ENCODE results near the gene UHRF2.

The UHRF2 gene

GRCh38 chr9:6417186-6417585 lies 4.2 kb downstream of the UHRF2 start:
- peak; percentile 32 for DNase-seq (ENCODE audit: extremely low read depth, insufficient read length)
- Histone ChIP-seq H3K4me3 (replicated peaks; ENCODE audit: low read depth, low read length) (peak overlapping the region; percentile 50), H3K36me3 (ENCODE audit: control insufficient read depth, insufficient read depth, low read length) (peaks cover 2% of the 10 kb centered on the region; the same call in 1 of the 2 replicates), H3K27me3 (replicated peaks; ENCODE audit: control insufficient read depth, insufficient read depth, low read length) (no peaks in the 10 kb centered on the region)
- TF ChIP-seq CTCF (IDR thresholded peaks at IDR 0.05; ENCODE audit: insufficient read depth, low read length, poor library complexity, severe bottlenecking): no peak

- DNase-seq (ENCODE audit: extremely low read depth, insufficient read length): no peak
- no peak for TF ChIP-seq CTCF (IDR thresholded peaks at IDR 0.05; ENCODE audit: insufficient read depth, low read length, poor library complexity, severe bottlenecking)
- H3K27me3 ChIP-seq (replicated peaks; ENCODE audit: control insufficient read depth, insufficient read depth, low read length): no peaks in the 10 kb centered on the region
- peak overlapping the region; percentile 33; the same call in 1 of the 2 replicates for H3K4me3 ChIP-seq (replicated peaks; ENCODE audit: low read depth, low read length)
- peaks cover 2% of the 10 kb centered on the region; the same call in 1 of the 2 replicates for H3K36me3 ChIP-seq (ENCODE audit: control insufficient read depth, insufficient read depth, low read length)
These were observed 5.8 kb downstream of the UHRF2 start for GRCh38 chr9:6418764-6419163.

- H3K36me3 ChIP-seq (ENCODE audit: control insufficient read depth, insufficient read depth, low read length): peaks cover 2% of the 10 kb centered on the region; the same call in 1 of the 2 replicates
- no peak for DNase-seq (ENCODE audit: extremely low read depth, insufficient read length)
- no peaks in the 10 kb centered on the region for H3K27me3 ChIP-seq (replicated peaks; ENCODE audit: control insufficient read depth, insufficient read depth, low read length)
- TF ChIP-seq CTCF (IDR thresholded peaks at IDR 0.05; ENCODE audit: insufficient read depth, low read length, poor library complexity, severe bottlenecking): no peak
- H3K4me3 ChIP-seq (replicated peaks; ENCODE audit: low read depth, low read length): no peak overlapping the region
These were observed 11.9 kb downstream of the UHRF2 start for GRCh38 chr9:6424940-6425339.

- TF ChIP-seq CTCF (IDR thresholded peaks at IDR 0.05; ENCODE audit: insufficient read depth, low read length, poor library complexity, severe bottlenecking): no peak
These were observed 13.1 kb downstream of the UHRF2 start for GRCh38 chr9:6426117-6426516.

GRCh38 chr9:6428940-6429889 lies 16.2 kb downstream of the UHRF2 start:
- no peaks in the 10 kb centered on the region for H3K36me3 ChIP-seq (ENCODE audit: control insufficient read depth, insufficient read depth, low read length)
- DNase-seq (ENCODE audit: extremely low read depth, insufficient read length): peak; percentile 50
- TF ChIP-seq CTCF (IDR thresholded peaks at IDR 0.05; ENCODE audit: insufficient read depth, low read length, poor library complexity, severe bottlenecking): no peak
- no peak overlapping the region for H3K4me3 ChIP-seq (replicated peaks; ENCODE audit: low read depth, low read length)
- H3K27me3 ChIP-seq (replicated peaks; ENCODE audit: control insufficient read depth, insufficient read depth, low read length): no peaks in the 10 kb centered on the region

More at GRCh38 chr9:6426117-6426516, 13.1 kb downstream of the UHRF2 start:
- H3K36me3 ChIP-seq (ENCODE audit: control insufficient read depth, insufficient read depth, low read length): peaks cover 2% of the 10 kb centered on the region; the same call in 1 of the 2 replicates
- no peaks in the 10 kb centered on the region for H3K27me3 ChIP-seq (replicated peaks; ENCODE audit: control insufficient read depth, insufficient read depth, low read length)
- DNase-seq (ENCODE audit: extremely low read depth, insufficient read length): no peak
- H3K4me3 ChIP-seq (replicated peaks; ENCODE audit: low read depth, low read length): no peak overlapping the region

All from GM06990 (cell line).